NK-92 treated with Interleukin-12 subunit alpha and Interleukin-12 subunit beta, amount 100 ng/mL, for 24 hours (cell line): Measurements from ENCODE around the gene ZNF445.
"Not testable (repeated sequence)": the region's sequence is repeated elsewhere in the genome, so short reads cannot be mapped to it uniquely, and the experiment has no call there.

ENCODE experiments used
- DNase-seq: peaks from one replicate; lab custom pipeline; 2025; lab: John Stamatoyannopoulos, UW

Gene ZNF445

GRCh38 chr3:44398853-44399252 is 78.6 kb downstream of the ZNF445 start:
- no peak for DNase-seq

GRCh38 chr3:44398271-44398670 is 79.2 kb downstream of the ZNF445 start:
- not testable (repeated sequence) for DNase-seq

- no peak for DNase-seq
Measured at GRCh38 chr3:44396200-44397171, 81.0 kb downstream of the ZNF445 start.

- DNase-seq, result no peak
Measured at GRCh38 chr3:44395714-44396113, 81.8 kb downstream of the ZNF445 start.

- DNase-seq, result no peak
Measured at GRCh38 chr3:44392489-44392888, 85.0 kb downstream of the ZNF445 start.

GRCh38 chr3:44387404-44387803 is 90.1 kb downstream of the ZNF445 start:
- DNase-seq, result no peak
